T-helper 17 cell (primary cell): Measurements from ENCODE around the gene CABP4. TPM values are rescaled to one million over a fixed set of nuclear protein-coding genes. Genes with fewer than 3 reads are reported as not detected.
"Not testable (repeated sequence)": the region's sequence is repeated elsewhere in the genome, so short reads cannot be mapped to it uniquely, and the experiment has no call there.

Experiments used
- ATAC-seq: fragments of 150-1000 bp; cut with Tn5 transposase; 2 replicates; pipeline ENCODE4 v1.10.0; 2021; ENCODE audit warnings: mild to moderate bottlenecking, moderate library complexity
- DNase-seq, 3 donors: peaks; one replicate each; pipeline versions ENCODE4 v3.0.0 to v3.0.0-alpha.2; 2020 to 2021
- H3K9me3 ChIP-seq: one replicate; pipeline ENCODE4 v1.7.0; 2013; ENCODE audit warnings: low read length, mild to moderate bottlenecking; ENCODE audit not compliant: control insufficient read depth, poor library complexity, severe bottlenecking
- H3K27ac Mint-ChIP-seq: one replicate; pipeline ENCODE4 v1.8.0; 2022; ENCODE audit warnings: mild to moderate bottlenecking, moderate library complexity, mixed read lengths
- H3K27me3 Mint-ChIP-seq: one replicate; pipeline ENCODE4 v1.8.0; 2022; ENCODE audit warnings: mixed read lengths
- H3K36me3 Mint-ChIP-seq: one replicate; pipeline ENCODE4 v1.8.0; 2022; ENCODE audit warnings: low read depth, mixed read lengths
- H3K4me1 Mint-ChIP-seq: one replicate; pipeline ENCODE4 v1.8.0; 2022; ENCODE audit warnings: mild to moderate bottlenecking, mixed read lengths
- H3K4me3 Mint-ChIP-seq: one replicate; pipeline ENCODE4 v1.8.0; 2022; ENCODE audit warnings: mild to moderate bottlenecking, moderate library complexity, mixed read lengths
- total RNA-seq, 4 donors: library from RNA in 2 of 4; stranded (reverse) in 2 of 4; gene quantifications; one replicate each; pipeline ENCODE4 v1.2.3 and lab custom pipeline; 2022 to 2026

Gene CABP4
- total RNA-seq, 2 donors from 2014 or later: 7.5 to 12.1 TPM

GRCh38 chr11:67472882-67473281 is 17.7 kb downstream of the CABP4 start:
- DNase-seq (no peak), ATAC-seq (no peak)
- H3K4me1 Mint-ChIP-seq: peaks cover 4% of the 10 kb centered on the region
- H3K36me3 Mint-ChIP-seq: no peaks in the 10 kb centered on the region
- no peaks in the 10 kb centered on the region for H3K9me3 ChIP-seq
- no peak overlapping the region for H3K27ac Mint-ChIP-seq
- no peaks in the 10 kb centered on the region for H3K27me3 Mint-ChIP-seq
- H3K4me3 Mint-ChIP-seq: no peak overlapping the region

DNA sequence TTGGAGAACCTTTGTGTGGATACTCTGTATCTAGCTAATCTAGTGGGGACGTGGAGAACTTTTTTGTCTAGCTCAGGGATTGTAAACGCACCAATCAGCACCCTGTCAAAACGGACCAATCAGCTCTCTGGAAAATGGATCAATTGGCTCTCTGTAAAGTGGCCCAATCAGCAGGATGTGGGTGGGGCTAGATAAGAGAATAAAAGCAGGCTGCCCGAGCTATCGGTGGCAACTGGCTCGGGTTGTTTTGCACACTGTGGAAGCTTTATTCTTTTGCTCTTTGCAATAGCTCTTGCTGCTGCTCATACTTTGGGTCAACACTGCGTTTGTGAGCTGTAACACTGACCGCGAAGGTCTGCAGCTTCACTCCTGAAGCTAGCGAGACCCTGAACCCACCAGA is 21.5 kb downstream of the CABP4 start:
- DNase-seq, H3K36me3 Mint-ChIP-seq, H3K27me3 Mint-ChIP-seq, H3K27ac Mint-ChIP-seq, H3K4me3 Mint-ChIP-seq, ATAC-seq, H3K4me1 Mint-ChIP-seq, H3K9me3 ChIP-seq: not testable (repeated sequence)

- not testable (repeated sequence) for ATAC-seq, H3K4me3 Mint-ChIP-seq, DNase-seq, H3K27ac Mint-ChIP-seq, H3K9me3 ChIP-seq, H3K36me3 Mint-ChIP-seq, H3K4me1 Mint-ChIP-seq, H3K27me3 Mint-ChIP-seq
These were observed 22.3 kb downstream of the CABP4 start for GRCh38 chr11:67477344-67478050.

GRCh38 chr11:67482275-67482826 is 27.2 kb downstream of the CABP4 start:
- peak; percentile 16 for ATAC-seq
- no peaks in the 10 kb centered on the region for H3K27me3 Mint-ChIP-seq
- no peak for DNase-seq
- peaks cover 44% of the 10 kb centered on the region for H3K4me1 Mint-ChIP-seq
- H3K36me3 Mint-ChIP-seq: peaks cover 2% of the 10 kb centered on the region
- no peaks in the 10 kb centered on the region for H3K9me3 ChIP-seq
- peak overlapping the region; percentile 99 for H3K27ac Mint-ChIP-seq
- peak overlapping the region; percentile 96 for H3K4me3 Mint-ChIP-seq

DNA sequence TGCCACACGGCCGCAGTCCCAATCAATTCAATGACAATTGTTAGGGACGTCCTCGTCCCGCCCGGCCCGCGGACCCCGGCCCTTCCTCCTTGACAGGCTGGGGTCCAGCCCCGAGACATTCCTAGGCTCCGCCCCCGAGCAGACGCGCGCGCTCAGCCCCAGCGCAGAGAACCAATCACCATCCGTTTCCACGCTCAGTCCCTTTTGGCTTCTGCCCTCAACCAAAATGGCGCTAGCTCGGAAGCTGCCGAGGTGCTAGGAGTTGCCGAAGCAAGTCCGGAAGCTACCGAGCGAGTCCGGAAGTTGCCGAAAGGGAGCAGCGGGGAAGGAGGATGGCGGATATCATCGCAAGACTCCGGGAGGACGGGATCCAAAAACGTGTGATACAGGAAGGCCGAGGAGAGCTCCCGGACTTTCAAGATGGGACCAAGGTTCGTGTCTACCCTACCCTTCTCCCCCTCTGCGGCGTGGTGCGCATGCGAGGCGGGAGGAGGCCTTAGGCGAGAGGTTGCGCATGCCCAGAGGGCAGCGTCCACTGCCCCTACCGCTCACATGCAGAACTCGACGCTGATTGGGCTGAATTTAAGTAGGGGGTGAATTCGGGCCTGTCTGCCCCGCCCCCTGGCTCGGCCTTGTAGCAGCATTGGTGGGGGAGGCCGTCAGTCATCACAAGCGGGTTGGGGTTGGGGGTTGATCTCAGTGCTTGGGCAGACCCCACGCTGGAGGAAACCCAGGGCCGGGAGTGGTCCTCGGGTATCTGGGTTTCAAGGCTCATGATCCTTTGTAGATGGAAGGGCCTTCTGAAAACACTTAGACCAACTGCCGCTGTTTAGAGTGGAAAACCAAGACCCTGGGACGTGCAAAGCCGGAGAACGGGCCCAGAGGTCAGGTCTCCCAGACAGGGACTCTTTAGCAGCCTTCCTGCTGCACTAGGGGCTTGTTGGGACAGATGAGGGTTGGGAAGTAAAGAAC is 28.0 kb downstream of the CABP4 start, which contains the start of gene AIP:
TSS of gene AIP (plus strand) at position 200 of the 972 bp plus-strand sequence. CDS start at position 333, 133 bp downstream.
- peak within 1 kb of the TSS; percentile 96 for H3K4me3 Mint-ChIP-seq
- ATAC-seq (peak; percentile 83), DNase-seq (peak; percentile 87 to 97 (median 92))
- no peaks in the 10 kb centered on the region for H3K27me3 Mint-ChIP-seq
- peaks cover 52% of the 10 kb centered on the region for H3K4me1 Mint-ChIP-seq
- H3K27ac Mint-ChIP-seq: peak within 1 kb of the TSS; percentile 99
- H3K36me3 Mint-ChIP-seq: peaks cover 7% of the 10 kb centered on the region
- H3K9me3 ChIP-seq: no peaks in the 10 kb centered on the region

- peak overlapping the region; percentile 99 for H3K27ac Mint-ChIP-seq
- ATAC-seq (peak; percentile 38), DNase-seq (peak in 1 of 3 donors; percentile 34)
- peaks cover 57% of the 10 kb centered on the region for H3K4me1 Mint-ChIP-seq
- no peaks in the 10 kb centered on the region for H3K27me3 Mint-ChIP-seq
- peaks cover 7% of the 10 kb centered on the region for H3K36me3 Mint-ChIP-seq
- peak overlapping the region; percentile 96 for H3K4me3 Mint-ChIP-seq
- H3K9me3 ChIP-seq: no peaks in the 10 kb centered on the region
These were observed 28.9 kb downstream of the CABP4 start for GRCh38 chr11:67483831-67484665.

DNA sequence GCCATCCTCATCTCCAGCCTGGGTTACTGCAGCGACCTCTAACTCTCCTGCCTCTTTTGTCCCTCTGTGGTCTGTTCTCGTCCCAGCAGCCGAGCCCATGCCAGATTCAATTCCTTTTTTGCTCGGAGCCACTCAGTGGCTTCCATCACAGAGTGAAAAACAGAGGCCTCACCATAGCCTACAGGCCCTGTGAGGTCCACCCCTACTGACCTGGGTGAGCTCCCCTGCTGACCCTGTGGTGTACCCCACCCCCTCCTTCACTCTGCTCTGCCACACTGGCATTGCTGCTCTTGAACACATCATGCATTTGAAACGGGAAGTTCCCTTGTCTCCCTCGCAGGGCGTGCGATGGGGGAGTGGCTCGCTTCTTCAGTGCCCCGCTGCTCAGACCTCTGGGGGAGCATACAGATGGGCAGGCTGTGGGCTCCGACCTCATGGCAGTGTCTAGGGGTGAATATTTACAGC is 29.7 kb downstream of the CABP4 start:
- peak in 2 of 3 donors; percentile 44 to 53 for DNase-seq
- Mint-ChIP-seq H3K27ac (peak overlapping the region; percentile 99), H3K27me3 (no peaks in the 10 kb centered on the region), H3K36me3 (peaks cover 7% of the 10 kb centered on the region), H3K4me3 (peak overlapping the region; percentile 96), H3K4me1 (peaks cover 57% of the 10 kb centered on the region)
- no peaks in the 10 kb centered on the region for H3K9me3 ChIP-seq
- ATAC-seq: peak; percentile 30

- not testable (repeated sequence) for H3K9me3 ChIP-seq, ATAC-seq, H3K27me3 Mint-ChIP-seq, DNase-seq, H3K36me3 Mint-ChIP-seq
- peak overlapping the region; percentile 99 for H3K27ac Mint-ChIP-seq
- peak overlapping the region; percentile 96 for H3K4me3 Mint-ChIP-seq
- peaks cover 61% of the 10 kb centered on the region for H3K4me1 Mint-ChIP-seq
These were observed 30.8 kb downstream of the CABP4 start for GRCh38 chr11:67485873-67486361.

DNA sequence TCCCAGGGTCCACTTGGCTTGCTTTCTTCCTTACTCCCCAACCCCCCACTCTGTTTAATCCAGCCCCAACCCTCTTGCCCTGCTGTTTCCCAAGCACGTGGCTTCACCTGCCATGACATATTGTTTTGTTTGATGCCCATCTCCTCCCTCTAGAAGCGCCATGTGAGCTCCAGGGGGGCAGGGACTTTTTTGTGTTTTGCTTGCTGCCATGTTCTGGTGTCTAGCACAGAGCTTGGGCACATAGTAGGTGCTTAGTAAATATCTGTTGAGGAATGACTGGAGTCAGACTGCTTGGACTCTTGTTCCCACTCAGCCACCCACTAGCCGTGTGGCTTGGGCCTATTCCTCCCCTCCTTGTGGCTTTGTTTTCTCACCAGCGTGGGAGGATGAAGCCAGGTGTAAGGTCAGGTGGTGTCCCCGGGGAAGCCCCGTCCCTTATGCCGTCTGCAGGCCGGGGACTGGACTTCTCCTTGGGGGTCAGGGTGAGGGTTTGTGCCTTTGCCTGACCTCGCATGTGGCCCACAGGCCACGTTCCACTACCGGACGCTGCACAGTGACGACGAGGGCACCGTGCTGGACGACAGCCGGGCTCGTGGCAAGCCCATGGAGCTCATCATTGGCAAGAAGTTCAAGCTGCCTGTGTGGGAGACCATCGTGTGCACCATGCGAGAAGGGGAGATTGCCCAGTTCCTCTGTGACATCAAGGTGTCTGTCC is 31.5 kb downstream of the CABP4 start:
- DNase-seq (no peak), ATAC-seq (no peak)
- peak overlapping the region; percentile 96 for H3K4me3 Mint-ChIP-seq
- H3K36me3 Mint-ChIP-seq: peaks cover 7% of the 10 kb centered on the region
- peaks cover 63% of the 10 kb centered on the region for H3K4me1 Mint-ChIP-seq
- no peaks in the 10 kb centered on the region for H3K27me3 Mint-ChIP-seq
- H3K9me3 ChIP-seq: no peaks in the 10 kb centered on the region
- H3K27ac Mint-ChIP-seq: peak overlapping the region; percentile 99

DNA sequence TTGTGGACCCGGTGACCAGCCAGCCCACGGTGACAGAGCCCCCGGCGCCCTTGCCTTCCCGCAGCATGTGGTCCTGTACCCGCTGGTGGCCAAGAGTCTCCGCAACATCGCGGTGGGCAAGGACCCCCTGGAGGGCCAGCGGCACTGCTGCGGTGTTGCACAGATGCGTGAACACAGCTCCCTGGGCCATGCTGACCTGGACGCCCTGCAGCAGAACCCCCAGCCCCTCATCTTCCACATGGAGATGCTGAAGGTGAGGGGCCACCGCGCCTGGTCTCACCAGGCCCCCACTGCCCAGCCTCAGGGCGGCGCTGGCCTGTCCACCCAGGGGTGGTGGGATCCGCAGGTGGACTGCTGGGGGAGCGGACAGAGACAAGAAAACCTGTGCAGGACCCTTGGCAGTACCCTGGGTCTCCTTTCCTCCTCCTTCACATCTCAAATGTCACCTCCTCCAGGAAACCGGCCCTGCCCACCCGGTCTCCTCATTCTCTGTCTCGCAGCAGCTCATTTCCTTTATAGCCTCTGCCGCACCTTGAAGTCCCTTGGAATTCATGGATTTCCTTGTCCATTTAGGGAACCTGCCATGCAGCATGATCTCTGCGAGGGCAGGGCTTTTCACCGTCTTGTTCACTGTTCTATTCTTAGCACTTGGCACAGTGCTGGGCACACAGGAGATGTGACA is 34.2 kb downstream of the CABP4 start:
- H3K4me3 Mint-ChIP-seq: no peak overlapping the region
- peaks cover 5% of the 10 kb centered on the region for H3K36me3 Mint-ChIP-seq
- ATAC-seq (no peak), DNase-seq (no peak)
- peak overlapping the region; percentile 14 for H3K27ac Mint-ChIP-seq
- no peaks in the 10 kb centered on the region for H3K27me3 Mint-ChIP-seq
- no peaks in the 10 kb centered on the region for H3K9me3 ChIP-seq
- H3K4me1 Mint-ChIP-seq: peaks cover 46% of the 10 kb centered on the region

DNA sequence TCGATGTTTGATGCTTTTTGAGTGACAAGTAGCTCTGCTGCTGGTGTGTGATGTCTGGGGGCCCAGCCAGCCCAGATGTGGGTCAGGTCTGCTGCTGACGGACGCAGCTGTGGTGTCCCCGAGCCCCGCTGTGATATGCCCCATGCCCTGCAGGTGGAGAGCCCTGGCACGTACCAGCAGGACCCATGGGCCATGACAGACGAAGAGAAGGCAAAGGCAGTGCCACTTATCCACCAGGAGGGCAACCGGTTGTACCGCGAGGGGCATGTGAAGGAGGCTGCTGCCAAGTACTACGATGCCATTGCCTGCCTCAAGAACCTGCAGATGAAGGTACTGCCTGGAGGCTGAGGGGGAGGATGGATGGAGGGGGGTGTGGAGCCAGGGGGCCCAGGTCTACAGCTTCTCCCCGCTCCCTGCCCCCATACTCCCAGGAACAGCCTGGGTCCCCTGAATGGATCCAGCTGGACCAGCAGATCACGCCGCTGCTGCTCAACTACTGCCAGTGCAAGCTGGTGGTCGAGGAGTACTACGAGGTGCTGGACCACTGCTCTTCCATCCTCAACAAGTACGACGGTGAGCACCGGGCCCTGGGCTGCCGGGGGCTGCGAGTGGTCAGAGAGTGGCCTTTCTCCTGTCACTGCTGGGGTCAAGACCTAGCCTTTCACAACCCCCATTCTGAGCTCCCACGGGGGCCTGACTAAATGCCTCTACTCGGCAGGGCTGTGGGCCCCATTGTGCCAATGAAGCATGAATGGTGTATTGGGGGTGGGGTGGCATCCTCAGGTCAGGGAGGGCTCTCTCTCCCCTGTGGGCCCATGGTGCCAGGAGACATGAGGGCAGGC is 35.0 kb downstream of the CABP4 start:
- DNase-seq (no peak), ATAC-seq (no peak)
- Mint-ChIP-seq H3K27ac (peak overlapping the region; percentile 14), H3K27me3 (no peaks in the 10 kb centered on the region), H3K36me3 (peaks cover 5% of the 10 kb centered on the region), H3K4me1 (peaks cover 39% of the 10 kb centered on the region), H3K4me3 (no peak overlapping the region)
- H3K9me3 ChIP-seq: no peaks in the 10 kb centered on the region
